ENCODE measurements around the gene MLLT1. TPM values are rescaled to one million over a fixed set of nuclear protein-coding genes. Genes with fewer than 3 reads are reported as not detected.

MLLT1 gene
- total RNA-seq, 1 experiment from 2014 or later = 55.0 TPM

DNA sequence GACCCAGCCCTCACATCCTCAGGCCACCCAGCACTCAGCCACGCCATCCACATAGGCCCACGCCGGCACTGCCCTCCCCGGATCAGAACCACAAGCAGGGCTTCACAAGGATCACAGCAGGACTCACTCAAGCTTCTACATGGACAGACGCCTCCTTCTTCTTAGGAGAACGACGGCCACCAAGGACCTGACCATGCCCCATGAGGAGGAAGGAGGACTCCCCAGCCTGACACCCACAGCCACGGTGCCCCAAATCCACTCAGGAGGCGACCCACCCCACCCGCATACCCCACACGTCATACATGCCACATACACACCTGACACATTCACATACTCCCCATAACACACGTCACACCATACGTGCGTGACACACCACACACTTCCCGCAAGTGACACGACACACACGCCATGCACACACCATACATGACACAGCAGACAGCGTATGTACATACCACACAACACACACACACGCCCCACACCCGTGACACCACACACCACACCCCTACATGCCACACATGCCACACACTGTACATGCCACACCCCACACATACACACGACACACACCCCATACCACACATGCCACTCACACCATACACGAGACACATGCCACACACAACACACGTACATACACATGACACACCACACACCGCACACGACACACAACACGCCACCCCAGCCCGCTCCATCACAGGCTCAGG is 50.4 kb downstream of the MLLT1 start:
- ATAC-seq (no peak), DNase-seq (ENCODE audit: low read depth, low spot score) (no peak)
- Histone ChIP-seq H3K4me3 (replicated peaks in 1 of 2; ENCODE audit: low read depth in 1 of 2, low read length in 2 of 2) (no peak overlapping the region), H3K27me3 (ENCODE audit: insufficient read depth, low read length) (no peaks in the 10 kb centered on the region), H3K4me2 (ENCODE audit: low read length) (no peak overlapping the region), H3K36me3 (ENCODE audit: control insufficient read depth in 1 of 2, insufficient read depth in 2 of 2, low read length in 2 of 2) (peaks cover 0 to 2% of the 10 kb centered on the region in 2 experiments; a peak in 2 of 4 replicates), H3K4me1 (ENCODE audit: control insufficient read depth in 1 of 2, insufficient read depth in 2 of 2, low read length in 2 of 2) (peaks cover 0 to 11% of the 10 kb centered on the region in 2 experiments; a peak in 2 of 4 replicates), H2AFZ (ENCODE audit: low read depth, low read length, poor library complexity, severe bottlenecking) (no peak overlapping the region), H3K9ac (ENCODE audit: low read length) (no peak overlapping the region), H3K9me2 (ENCODE audit: insufficient read depth) (no peaks in the 10 kb centered on the region), H3K79me2 (ENCODE audit: insufficient read depth, low read length) (peaks cover 23% of the 10 kb centered on the region; the same call in 1 of the 2 replicates), H3K9me3 (ENCODE audit: control insufficient read depth in 1 of 2, insufficient read depth in 1 of 2, low read depth in 1 of 2, low read length in 2 of 2) (no peaks in the 10 kb centered on the region), H3K27ac (ENCODE audit: low read depth, low read length) (no peak overlapping the region), H4K20me1 (ENCODE audit: insufficient read depth) (no peaks in the 10 kb centered on the region)
- POLR2A ChIA-PET = no interaction called here
- intact Hi-C loops (cut with micrococcal nuclease) = no loop called here
- RAD21 ChIA-PET (ENCODE audit: low non-redundant PET in 1 of 2, low total read pairs in 2 of 2, uncharacterized antibody in 2 of 2, unreplicated experiment in 2 of 2) = no interaction called here
- TF ChIP-seq JUND (IDR thresholded peaks at IDR 0.05) (no peak), RAD21 (IDR thresholded peaks at IDR 0.05; ENCODE audit: low read depth) (no peak), CEBPB (IDR thresholded peaks at IDR 0.05; ENCODE audit: low read depth) (no peak), FOSL1 (IDR thresholded peaks at IDR 0.05; ENCODE audit: low read depth) (no peak)
- TF ChIP-seq, protein P1, sequence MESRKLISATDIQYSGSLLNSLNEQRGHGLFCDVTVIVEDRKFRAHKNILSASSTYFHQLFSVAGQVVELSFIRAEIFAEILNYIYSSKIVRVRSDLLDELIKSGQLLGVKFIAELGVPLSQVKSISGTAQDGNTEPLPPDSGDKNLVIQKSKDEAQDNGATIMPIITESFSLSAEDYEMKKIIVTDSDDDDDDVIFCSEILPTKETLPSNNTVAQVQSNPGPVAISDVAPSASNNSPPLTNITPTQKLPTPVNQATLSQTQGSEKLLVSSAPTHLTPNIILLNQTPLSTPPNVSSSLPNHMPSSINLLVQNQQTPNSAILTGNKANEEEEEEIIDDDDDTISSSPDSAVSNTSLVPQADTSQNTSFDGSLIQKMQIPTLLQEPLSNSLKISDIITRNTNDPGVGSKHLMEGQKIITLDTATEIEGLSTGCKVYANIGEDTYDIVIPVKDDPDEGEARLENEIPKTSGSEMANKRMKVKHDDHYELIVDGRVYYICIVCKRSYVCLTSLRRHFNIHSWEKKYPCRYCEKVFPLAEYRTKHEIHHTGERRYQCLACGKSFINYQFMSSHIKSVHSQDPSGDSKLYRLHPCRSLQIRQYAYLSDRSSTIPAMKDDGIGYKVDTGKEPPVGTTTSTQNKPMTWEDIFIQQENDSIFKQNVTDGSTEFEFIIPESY (IDR thresholded peaks at IDR 0.05; ENCODE audit: extremely low read depth, insufficient replicate concordance, low read length) = no peak
- BruUV-seq (replicated peaks) = no TSS peak
- CTCF ChIA-PET = interaction anchor here (1.3 kb wide), 1 partner anchor 11 kb away, joined by 5 read pairs; no protein-coding TSS in a partner anchor

DNA sequence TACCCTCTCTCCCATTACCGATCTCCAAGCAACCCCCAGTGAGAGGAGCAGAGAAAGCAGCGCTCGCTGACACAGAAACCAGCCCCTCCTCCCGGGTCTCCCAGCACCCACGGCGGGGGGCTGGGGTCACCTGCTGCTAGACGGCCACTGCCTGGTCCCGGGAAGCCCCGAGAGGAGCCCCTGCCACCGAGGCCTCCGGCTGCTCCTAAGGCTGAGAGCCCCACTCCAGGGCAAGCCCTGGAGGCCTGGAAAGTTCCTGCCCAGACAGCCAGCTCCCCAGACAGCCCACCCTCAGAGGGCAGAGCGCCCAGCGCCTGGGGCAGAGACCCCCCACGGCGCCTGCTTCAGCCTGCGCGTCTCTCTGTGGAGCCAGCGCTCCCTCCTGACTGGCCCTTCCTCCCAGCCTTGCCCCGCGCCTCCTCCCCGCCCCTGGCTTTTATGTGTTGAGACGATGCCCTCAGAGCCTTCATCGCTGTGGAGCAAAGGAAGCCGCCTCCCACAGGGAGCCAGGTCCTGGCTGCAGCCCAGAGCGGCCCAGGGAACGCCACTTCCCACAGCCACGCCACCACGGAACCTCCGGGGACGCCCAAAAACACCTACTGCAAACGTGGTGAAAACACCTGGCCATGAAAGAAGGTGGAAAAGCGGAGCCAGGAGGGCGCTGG is 51.1 kb downstream of the MLLT1 start:
- ChIA-PET POLR2A (no interaction called here), CTCF (no interaction called here), RAD21 (ENCODE audit: low non-redundant PET in 1 of 2, low total read pairs in 2 of 2, uncharacterized antibody in 2 of 2, unreplicated experiment in 2 of 2) (no interaction called here)
- Histone ChIP-seq H2AFZ (ENCODE audit: low read depth, low read length, poor library complexity, severe bottlenecking) (no peak overlapping the region), H3K9ac (ENCODE audit: low read length) (no peak overlapping the region), H3K27me3 (ENCODE audit: insufficient read depth, low read length) (no peaks in the 10 kb centered on the region), H4K20me1 (ENCODE audit: insufficient read depth) (no peaks in the 10 kb centered on the region), H3K27ac (ENCODE audit: low read depth, low read length) (no peak overlapping the region), H3K4me3 (replicated peaks in 1 of 2; ENCODE audit: low read depth in 1 of 2, low read length in 2 of 2) (no peak overlapping the region), H3K4me1 (ENCODE audit: control insufficient read depth in 1 of 2, insufficient read depth in 2 of 2, low read length in 2 of 2) (peaks cover 0 to 11% of the 10 kb centered on the region in 2 experiments; a peak in 2 of 4 replicates), H3K36me3 (ENCODE audit: control insufficient read depth in 1 of 2, insufficient read depth in 2 of 2, low read length in 2 of 2) (peaks cover 0 to 2% of the 10 kb centered on the region in 2 experiments; a peak in 2 of 4 replicates), H3K9me3 (ENCODE audit: control insufficient read depth in 1 of 2, insufficient read depth in 1 of 2, low read depth in 1 of 2, low read length in 2 of 2) (no peaks in the 10 kb centered on the region), H3K79me2 (ENCODE audit: insufficient read depth, low read length) (peaks cover 20% of the 10 kb centered on the region; the same call in 1 of the 2 replicates), H3K4me2 (ENCODE audit: low read length) (no peak overlapping the region), H3K9me2 (ENCODE audit: insufficient read depth) (no peaks in the 10 kb centered on the region)
- no peak for DNase-seq (ENCODE audit: low read depth, low spot score)
- intact Hi-C loops (cut with micrococcal nuclease) = no loop called here
- no TSS peak for BruUV-seq (replicated peaks)
- ATAC-seq = no peak
- TF ChIP-seq SRF (IDR thresholded peaks at IDR 0.05; ENCODE audit: low read depth) = no peak
- no peak for TF ChIP-seq ELF1 (IDR thresholded peaks at IDR 0.05; ENCODE audit: borderline replicate concordance, low read depth)
- no peak for TF ChIP-seq ZNF274 (IDR thresholded peaks at IDR 0.05; ENCODE audit: low read depth, low read length)
- no peak for TF ChIP-seq EZH2phosphoT487 (IDR thresholded peaks at IDR 0.05; ENCODE audit: borderline replicate concordance)
- TF ChIP-seq, protein P1 (IDR thresholded peaks at IDR 0.05; ENCODE audit: extremely low read depth, insufficient replicate concordance, low read length) = no peak
- TF ChIP-seq POLR2A (IDR thresholded peaks at IDR 0.05; ENCODE audit: borderline replicate concordance, extremely low read depth, insufficient read depth, insufficient read length) = no peak
